ENCODE data around the gene ZNF532.

GRCh38 chr18:59021500-59021899, 156.8 kb downstream of the ZNF532 start:
- TF ChIP-seq CTCF (IDR thresholded peaks at IDR 0.05; ENCODE audit: low read length), result no peak
- TF ChIP-seq EZH2 (optimal IDR thresholded peaks at IDR 0.05; ENCODE audit: low read depth, low read length), result no peak
